ENCODE data around the gene ARHGAP11A.
"Not testable (repeated sequence)": the region's sequence is repeated elsewhere in the genome, so short reads cannot be mapped to it uniquely, and the experiment has no call there.

The ARHGAP11A gene, protein sequence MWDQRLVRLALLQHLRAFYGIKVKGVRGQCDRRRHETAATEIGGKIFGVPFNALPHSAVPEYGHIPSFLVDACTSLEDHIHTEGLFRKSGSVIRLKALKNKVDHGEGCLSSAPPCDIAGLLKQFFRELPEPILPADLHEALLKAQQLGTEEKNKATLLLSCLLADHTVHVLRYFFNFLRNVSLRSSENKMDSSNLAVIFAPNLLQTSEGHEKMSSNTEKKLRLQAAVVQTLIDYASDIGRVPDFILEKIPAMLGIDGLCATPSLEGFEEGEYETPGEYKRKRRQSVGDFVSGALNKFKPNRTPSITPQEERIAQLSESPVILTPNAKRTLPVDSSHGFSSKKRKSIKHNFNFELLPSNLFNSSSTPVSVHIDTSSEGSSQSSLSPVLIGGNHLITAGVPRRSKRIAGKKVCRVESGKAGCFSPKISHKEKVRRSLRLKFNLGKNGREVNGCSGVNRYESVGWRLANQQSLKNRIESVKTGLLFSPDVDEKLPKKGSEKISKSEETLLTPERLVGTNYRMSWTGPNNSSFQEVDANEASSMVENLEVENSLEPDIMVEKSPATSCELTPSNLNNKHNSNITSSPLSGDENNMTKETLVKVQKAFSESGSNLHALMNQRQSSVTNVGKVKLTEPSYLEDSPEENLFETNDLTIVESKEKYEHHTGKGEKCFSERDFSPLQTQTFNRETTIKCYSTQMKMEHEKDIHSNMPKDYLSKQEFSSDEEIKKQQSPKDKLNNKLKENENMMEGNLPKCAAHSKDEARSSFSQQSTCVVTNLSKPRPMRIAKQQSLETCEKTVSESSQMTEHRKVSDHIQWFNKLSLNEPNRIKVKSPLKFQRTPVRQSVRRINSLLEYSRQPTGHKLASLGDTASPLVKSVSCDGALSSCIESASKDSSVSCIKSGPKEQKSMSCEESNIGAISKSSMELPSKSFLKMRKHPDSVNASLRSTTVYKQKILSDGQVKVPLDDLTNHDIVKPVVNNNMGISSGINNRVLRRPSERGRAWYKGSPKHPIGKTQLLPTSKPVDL

DNA sequence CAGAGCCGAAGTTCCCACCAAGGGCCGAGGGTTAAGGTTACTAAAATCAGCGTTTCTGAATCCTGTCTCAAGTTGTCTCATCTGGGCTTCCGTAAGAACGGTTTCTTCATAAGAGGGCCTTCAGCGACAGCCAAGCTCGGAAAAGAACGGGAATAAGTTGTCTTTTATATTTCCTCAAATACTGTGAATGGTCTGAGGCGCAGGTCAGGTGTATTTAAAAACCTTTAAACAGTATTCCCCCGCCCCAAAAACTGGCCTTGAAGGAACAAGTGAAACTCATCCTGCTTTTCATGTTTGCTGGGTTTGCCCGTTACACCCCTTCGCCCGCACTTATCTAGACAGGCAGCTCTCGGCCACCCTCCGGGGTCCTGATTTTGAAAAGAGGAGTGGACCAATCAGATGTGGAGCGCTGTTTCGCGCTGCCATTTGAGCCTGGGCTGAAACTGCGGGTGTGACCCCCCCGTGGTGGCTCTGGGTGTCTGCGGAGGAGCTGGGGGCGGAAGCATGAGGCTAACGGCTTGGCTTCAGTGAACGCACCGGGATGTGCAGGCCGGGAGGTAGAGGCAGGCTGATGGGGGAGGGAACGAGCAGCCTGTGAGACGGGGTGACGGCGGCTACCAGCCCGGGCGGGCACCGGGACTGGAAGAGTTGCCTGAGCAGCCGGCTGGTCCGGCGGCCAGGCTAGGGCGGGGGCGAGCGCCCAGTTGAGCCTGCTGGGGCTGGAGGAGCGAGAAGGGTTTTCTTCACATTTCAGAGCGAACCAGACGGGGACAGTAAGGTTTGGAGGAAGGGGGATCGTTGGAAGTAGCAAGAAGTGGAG lies at the start of gene ARHGAP11A:
Gene ARHGAP11A (plus strand): TSS at position 454 of the 820 bp plus-strand sequence. CDS start 708 bp downstream, outside the sequence.
- not testable (repeated sequence) for DNase-seq

DNA sequence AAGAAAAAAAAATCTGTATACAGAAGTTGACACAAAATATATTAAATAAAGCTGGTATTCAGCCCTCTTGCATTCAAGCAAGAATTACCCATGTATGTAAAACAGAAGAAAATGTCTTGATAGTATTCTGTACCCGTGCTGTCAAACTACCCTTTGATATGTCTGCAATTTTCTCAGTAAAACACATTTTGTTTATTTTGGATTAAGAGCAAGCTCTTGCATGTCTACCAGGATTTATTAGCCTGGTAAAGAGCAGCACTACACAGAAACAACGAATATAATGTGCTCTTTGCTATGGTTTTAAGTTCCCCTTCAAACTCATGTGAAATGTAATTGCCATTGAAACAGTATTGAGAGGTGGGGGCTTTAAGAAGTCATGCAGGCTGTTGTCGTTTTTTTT lies 46.3 kb upstream of the ARHGAP11A start:
- DNase-seq, result not testable (repeated sequence)

DNA sequence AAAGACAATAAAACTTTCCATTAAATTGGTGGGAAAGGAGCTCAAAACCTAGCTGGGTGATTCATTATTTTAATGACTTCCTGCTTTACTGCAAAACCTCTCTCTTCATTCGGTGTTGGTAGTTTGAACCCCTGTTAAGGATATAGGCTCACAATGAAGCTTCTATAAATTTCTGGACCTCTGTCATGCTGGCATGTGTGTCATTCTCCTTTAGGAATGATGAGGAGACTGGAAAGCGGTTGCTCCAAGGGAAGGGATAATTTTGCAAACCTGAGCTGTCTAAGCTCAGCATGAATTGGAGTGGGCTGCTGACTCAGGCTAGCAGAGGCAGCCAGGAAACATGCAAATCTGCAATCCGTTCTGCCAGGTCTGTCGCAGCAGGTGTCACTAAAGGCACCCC lies 36.8 kb upstream of the ARHGAP11A start:
- not testable (repeated sequence) for DNase-seq

DNA sequence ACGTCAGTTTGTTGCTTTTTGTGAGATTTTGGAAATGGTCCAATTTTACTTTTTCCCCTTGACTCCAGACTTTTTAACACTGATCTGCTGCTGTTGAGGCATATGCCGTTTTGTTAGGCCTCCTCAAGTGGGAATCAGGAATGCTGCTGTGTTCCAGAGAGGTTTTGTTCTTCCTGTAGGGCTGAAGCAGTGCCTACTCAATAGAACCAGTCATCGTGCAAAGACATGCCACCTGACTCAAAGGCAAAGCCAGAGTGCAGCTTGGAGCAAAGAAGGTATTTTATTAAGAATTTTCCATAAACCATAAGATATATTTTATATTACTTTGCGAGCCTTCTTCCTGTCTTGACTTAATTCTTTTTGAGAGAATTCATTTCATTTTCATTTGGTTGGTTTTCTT lies 29.5 kb upstream of the ARHGAP11A start:
- not testable (repeated sequence) for DNase-seq

DNA sequence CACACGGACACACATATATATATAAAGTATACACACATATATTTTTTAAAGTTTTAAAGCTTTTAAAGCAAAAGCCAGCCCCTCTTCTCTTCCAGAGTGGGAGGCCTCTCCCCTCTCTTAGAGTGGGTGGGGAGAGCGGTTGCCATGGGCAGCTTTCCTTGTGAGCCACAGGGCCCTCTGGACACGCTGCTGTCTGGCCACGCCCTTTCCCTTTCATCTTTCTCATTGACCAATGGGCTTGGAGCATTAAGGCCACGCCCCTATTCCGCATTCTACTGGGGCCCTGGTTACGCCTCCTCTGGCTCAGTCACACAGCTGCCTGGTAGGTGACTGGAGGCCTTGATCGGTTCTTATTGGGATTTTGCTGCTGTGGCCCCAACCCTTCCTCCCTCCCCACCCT lies 22.2 kb upstream of the ARHGAP11A start, which contains the start of gene GOLGA8N:
Gene GOLGA8N (plus strand): TSS at position 306 of the 400 bp plus-strand sequence.
- not testable (repeated sequence) for DNase-seq

DNA sequence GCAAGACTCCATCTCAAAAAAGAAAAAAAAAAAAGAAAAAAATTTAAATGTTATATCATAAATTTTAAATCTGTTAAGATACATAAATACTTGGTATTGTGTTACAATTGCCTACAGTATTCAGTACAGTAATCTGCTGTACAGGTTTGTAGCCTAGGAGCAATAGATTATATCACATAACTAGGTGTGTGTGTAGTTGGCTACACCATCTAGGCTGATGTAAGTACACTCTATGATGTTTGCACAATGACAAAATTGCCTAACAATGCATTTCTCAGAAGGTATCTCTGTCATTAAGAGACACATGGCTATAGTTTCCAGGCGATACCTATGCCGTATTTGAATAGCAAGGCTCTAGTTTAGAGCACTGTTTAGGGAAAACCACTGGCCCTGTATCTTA lies 5.8 kb upstream of the ARHGAP11A start:
- not testable (repeated sequence) for DNase-seq

DNA sequence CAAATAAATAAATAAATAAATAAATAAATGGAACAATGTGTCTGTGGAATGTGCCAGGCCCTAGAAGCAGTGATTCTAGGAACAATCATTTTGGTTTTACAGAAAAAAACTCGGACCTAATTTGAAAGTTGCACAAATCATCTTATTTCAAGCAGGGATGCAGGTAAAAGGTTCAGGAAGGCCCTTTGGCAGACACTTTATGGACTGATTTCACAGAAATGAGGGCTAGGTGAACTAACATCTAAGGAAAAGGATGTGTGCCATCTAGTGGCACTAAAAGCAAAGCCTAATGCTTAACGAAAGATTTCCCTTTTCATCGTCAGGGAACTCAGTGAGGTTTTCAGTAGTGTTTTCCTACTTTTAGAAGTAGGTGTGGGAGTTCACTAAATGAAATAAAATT lies 4.6 kb upstream of the ARHGAP11A start:
- DNase-seq, result not testable (repeated sequence)

DNA sequence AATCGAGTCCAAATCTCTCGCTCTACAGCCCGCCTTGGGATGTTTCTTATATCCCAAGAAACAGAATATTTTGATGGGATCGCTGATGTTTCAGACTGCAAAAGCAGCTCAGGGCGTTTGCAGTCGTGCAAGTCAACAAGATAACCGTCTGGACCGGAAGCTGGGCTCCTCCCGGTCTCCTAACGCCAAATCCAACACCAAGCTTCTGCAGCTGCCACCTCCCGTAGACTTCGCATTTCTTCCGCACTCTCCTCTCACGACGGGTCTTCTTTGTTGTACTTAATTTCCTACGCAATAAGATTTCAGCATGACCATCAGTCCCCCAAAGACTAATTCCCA lies 623 bp upstream of the ARHGAP11A start:
- DNase-seq, result not testable (repeated sequence)

DNA sequence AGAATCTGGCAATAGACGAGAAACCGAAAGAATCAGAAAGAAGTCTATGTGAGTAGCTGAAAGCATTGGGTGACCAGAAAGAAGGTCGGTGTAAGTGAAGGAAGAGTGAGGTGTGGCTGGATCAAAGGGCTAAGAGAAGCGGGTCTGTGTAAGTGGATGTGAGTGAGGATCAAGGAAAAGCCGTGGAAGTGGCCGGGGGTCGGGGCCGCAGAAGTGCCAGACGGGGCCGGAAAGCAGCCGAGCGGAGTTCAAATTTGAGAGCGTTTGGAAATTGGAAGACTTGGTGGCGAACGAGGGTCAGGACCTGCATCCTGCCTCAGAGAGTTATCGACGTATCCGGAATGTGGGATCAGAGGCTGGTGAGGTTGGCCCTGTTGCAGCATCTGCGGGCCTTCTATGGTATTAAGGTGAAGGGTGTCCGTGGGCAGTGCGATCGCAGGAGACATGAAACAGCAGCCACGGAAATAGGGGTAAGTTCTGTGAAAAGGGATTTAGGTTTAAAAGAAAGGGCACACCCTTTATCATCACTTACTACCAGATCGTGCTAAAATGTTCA lies 645 bp downstream of the ARHGAP11A start:
- DNase-seq, result not testable (repeated sequence)

DNA sequence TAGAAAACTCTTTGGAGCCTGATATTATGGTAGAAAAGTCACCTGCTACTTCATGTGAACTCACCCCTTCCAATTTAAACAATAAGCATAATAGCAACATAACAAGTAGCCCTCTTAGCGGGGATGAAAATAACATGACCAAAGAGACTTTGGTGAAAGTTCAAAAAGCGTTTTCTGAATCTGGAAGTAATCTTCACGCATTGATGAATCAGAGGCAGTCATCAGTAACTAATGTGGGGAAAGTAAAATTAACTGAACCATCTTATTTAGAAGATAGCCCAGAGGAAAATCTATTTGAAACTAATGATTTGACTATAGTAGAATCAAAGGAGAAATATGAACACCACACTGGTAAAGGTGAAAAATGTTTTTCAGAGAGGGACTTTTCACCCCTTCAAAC lies 21.1 kb downstream of the ARHGAP11A start:
- no peak for DNase-seq

DNA sequence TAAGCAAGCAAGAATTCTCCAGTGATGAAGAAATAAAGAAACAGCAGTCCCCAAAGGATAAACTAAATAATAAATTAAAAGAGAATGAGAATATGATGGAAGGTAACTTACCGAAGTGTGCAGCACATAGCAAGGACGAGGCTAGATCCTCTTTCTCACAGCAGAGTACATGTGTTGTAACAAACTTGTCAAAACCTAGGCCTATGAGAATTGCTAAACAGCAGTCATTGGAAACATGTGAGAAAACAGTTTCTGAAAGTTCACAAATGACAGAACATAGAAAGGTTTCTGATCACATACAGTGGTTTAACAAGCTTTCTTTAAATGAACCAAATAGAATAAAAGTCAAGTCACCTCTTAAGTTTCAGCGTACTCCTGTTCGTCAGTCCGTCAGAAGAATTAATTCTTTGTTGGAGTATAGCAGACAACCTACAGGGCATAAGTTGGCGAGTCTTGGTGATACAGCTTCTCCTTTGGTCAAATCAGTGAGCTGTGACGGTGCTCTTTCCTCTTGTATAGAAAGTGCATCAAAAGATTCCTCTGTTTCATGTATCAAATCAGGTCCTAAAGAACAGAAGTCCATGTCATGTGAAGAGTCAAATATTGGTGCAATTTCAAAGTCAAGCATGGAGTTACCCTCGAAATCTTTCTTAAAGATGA lies 21.7 kb downstream of the ARHGAP11A start:
- no peak for DNase-seq

DNA sequence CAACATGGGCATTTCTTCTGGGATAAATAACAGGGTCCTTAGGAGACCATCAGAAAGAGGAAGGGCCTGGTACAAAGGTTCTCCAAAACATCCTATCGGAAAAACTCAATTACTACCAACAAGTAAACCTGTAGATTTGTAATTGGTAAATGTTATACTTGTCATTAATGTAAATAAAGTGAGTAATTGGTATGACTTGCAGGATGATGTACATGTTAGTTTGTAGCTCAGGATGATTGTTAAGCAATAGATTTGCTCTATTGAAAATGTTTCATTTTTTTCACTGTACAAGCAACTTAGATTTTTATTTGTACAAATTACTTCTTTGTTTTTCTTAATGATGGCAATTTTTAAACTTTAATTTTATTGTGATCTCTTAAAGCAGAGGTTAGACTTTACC lies 22.4 kb downstream of the ARHGAP11A start:
- no peak for DNase-seq

DNA sequence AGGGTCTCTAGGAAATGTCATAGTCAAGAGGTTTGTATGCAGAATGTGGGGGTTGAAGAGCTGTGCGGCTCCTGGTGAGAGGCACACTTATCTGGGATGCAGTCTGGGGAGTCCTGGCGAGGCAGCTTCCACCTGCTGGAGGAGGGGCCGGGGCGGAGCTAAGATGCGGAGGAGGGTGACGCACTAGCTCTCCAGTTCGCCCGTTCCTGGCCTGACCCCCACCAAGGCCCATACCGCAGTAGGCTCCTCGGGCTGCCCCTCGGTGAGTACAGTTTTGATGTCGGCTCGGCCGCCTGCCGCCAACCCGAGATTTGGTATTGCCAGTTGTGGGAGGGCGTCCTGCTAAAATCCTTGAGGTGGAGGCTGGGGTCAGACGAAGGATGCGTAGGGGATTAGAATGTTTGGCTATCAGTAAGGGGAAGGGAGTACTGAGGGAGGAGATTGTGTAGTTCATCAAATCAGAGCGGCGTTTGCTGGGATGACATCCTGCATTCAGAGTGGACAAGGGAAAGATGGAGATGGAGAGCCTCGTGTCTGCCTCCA lies 26.3 kb downstream of the ARHGAP11A start, which contains the start of gene SCG5:
Gene SCG5 (plus strand): TSS at position 194 of the 543 bp plus-strand sequence. CDS start 1,883 bp downstream, outside the sequence.
- no peak for DNase-seq

DNA sequence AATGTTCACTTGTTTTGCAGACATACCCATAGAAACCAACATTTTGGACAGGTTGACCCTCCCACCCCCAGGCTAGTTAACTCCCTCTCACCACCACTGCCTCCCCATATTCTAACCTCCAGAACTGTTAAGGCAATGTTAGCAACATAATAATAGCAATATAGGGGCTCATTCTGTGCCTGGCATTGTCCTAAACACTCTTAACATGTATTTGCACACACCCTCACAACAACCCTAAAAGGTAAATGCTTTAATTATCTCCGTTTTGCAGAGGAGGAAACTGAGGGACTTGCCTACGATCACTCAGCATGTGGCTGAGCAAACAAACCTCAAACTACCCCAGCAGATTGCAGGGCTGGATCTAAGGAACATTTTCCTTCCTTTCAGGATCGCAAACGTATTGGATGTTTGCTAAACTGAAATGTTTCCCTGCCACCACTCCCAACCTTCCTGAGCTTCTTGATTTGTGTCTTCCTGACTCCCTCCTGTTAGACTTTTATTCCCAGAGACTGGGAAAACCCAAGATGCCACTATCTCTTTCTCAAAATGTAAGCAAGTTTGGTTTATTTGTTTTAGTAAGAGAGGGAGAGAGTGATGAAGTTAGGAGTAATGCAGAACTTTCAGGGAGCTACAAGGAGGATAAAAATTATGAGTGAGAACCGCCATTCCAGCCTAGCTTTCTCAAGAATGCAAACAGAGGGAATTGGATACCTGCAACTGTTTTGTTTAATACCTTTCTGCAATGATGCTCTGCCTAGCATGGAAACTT lies 27.5 kb downstream of the ARHGAP11A start:
- DNase-seq, result peak; percentile 62

DNA sequence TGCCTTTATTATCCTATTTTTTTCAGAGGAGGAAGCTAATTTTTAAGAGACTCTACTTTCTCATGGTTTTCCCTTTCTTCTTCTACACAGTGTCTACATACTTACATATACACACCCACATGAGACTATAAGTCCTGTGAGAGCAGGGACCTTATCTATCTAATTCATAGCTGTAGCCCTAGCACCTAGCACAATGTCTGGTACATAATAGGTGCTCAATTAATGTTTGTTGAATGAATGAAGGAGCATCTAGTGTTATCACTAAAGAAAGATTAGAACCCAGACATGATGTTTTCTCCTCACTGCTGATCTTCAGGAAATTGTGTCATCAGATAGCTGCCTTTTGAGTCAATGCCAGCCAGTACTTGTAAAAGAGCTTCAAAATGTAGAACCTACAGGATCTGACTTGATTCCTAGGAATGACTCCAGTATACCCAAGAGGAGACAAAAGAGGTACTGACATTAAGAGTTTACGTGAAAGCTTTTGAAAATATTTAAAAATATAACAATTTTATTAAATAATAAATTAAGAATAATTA lies 28.7 kb downstream of the ARHGAP11A start:
- DNase-seq, result no peak

DNA sequence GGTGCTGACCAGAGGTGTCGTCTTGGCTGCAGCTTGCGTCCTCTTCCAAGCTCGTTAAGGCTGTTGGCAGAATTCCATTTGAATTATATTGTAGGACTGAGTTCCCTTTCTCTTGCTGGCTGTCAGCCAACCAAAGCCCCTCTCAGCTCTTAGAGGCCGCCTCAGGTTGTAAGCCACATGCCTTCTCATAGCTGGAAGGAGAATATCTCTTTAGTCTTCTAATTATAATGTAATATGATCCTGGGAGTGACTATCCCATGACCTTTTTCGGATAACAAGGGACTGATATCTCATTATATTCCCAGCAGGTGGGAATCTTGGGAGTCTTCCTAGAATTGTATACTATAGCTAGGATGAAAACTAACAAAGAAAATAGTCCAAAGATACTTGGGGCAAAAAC lies 31.0 kb downstream of the ARHGAP11A start:
- peak; percentile 34 for DNase-seq

DNA sequence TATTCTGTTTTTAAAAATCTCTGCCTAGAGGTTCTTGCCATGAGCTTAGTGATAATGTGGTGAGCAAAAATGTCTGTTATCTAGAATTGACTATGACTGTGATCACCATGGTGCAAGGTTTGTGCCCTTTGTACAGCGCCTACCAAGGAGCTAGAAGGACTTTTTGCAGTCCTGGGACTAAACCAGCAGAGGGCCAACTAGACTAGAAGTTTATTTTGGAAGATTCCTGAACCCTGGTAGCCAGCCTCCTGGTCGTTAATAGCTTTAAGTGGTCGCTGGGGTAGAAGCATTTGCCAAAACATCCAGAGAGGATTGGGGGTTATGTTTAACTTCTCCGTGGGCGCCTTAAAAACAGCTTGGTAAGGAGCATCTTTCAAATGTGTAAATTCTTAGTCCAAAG lies 34.0 kb downstream of the ARHGAP11A start:
- no peak for DNase-seq

DNA sequence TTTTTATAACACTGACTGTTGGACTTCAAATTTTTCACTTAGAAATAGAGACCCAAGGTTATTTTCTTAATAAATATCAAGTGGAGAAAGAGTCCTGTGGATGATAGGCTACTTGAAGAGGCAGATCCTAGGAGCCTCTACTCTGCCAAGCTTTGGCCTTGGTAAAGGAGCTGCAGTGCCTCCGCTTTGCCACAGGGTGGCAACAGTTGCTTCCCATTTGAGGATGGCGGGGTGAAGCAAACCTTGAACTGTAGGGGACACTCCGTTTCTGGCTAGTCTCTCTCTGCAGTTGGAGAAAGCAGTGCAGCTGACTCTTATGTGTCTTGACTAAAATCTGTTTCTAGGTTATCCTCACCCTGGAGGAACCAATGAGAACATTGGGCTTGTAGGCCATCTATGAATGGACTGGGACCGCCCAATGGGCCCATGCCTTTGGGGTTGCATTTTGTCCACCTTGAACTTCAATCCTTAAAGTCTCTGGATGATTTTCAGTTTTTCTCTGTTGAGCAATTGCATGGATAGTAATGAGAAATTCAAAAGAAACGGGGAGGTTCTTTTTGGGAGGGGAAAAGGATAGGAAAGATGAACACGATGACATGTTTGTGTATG lies 36.0 kb downstream of the ARHGAP11A start:
- DNase-seq, result no peak

DNA sequence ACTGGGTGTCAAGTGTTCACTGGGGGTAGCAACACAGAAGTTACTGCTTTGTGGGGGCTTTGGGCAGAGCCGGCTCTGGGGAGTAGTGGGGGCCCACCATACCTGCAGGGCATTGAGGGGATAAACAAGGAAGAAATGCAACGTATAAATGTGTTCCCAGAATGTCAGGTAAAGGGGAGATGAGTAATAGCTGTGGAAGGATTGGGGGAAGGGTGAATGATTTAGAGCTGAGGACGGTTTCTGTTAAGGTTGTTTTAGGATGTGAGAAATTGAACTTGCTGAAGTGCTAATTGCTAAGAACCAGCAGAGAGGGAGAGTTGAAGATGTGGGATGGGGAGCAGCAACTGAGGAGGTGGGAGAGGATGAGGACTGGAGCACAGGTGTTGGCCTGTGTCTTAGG lies 36.9 kb downstream of the ARHGAP11A start:
- DNase-seq, result no peak

DNA sequence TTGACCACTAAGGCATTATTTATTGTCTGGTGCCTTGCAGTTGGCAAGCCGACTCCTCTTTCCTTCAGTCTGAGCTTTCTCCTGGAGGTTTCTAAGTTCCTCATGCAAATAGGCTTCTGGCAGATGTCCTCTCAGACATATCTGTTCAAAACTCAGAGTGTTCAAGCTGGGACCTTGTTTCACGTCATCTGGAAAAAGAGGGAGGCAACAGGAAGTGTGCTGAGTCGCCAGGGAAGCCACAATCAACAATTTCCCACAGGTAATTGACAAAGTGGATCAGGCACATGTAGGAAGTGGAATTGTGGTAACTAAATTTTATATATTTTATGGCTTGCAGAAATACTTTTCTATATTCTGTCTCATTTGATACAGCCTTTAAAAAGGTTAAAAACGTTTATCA lies 40.8 kb downstream of the ARHGAP11A start:
- no peak for DNase-seq
